Lower leg skin (tissue), 4 donors: ENCODE results near the gene OLFML1. TPM values are rescaled to one million over a fixed set of nuclear protein-coding genes. Genes with fewer than 3 reads are reported as not detected.

Experiments used
- DNase-seq, 2 donors: peaks; one replicate each; pipeline ENCODE4 v3.0.0-alpha.2; 2019; ENCODE audit warnings: low spot score in 2 of 2
- H3K4me3 ChIP-seq: fragments of 200-600 bp; sonication (generic); 2 replicates; pipeline ENCODE4 v1.5.1; 2017; ENCODE audit warnings: mild to moderate bottlenecking, low read depth; ENCODE audit not compliant: poor library complexity, severe bottlenecking
- POLR2A ChIP-seq, 2 donors: fragments of 450-650 bp; IDR thresholded peaks; one replicate each; pipeline ENCODE4 v1.6.1; 2016 to 2017; ENCODE audit warnings: antibody characterized with exemption in 2 of 2, mild to moderate bottlenecking in 1 of 2, moderate library complexity in 1 of 2
- WGBS, 2 donors: methylation state at CpG; one replicate each; pipeline ENCODE4 v1.1.5; 2018; 5-methylcytosine and 5-hydroxymethylcytosine counted together
- intact Hi-C: fragments of 100-400 bp; cut with DNase I; formaldehyde crosslinking; loops from one replicate; pipeline ENCODE4 v1.15.0; 2023; ENCODE audit warnings: low total_unique reads
- total RNA-seq, 4 donors: library from RNA; depleted of rRNA; stranded (reverse); fragments of >200 nt; gene quantifications; one replicate each; pipeline ENCODE4 v1.1.0, GENCODE V29; 2016
- TF ChIP-seq, protein P1 (sequence below), 3 donors: fragments of 450-650 bp; IDR thresholded peaks; one replicate each; pipeline ENCODE4 v1.5.1; 2016; ENCODE audit warnings: antibody characterized with exemption in 3 of 3, mild to moderate bottlenecking in 3 of 3, moderate library complexity in 2 of 3

OLFML1 gene
- total RNA-seq, 4 donors from 2014 or later = 1.4 to 4.0 (median 2.7) TPM

DNA sequence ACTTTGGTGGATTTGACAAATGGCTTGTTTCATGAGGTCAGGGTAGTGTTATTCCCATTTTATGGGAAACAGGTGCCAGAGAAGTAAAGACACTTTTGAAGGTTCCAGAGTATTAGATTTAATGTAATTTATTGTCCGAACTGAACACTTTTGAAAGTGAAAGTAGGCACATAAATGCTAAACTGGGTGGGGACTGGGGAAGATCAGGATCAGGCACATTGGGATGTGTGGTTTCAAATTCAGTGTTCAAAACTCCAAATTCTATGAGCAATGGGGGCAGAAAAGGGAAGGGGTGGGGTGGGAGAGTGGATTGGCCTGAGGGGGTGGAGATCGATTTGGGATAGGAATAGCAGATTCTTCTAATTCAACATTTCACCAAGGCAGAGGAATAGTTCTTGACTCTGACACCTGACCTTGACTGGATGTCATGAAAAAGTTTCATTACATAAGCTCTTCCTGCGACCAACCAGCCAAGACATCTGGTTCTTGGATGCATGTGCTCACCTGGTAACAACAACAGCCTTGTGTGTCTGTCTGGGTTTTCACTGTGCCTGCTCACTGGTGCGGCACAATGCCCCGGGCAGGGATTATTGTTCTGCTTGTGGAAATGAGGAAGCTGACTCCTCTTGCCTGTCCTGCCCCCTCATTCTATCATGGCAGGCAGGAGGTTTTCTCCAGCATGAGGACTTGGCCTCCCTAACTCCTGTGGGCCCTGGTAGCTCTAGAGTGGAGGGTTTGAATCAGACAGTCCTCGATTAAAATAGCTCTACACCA lies 39.3 kb downstream of the OLFML1 start:
- intact Hi-C loops = no loop called here
- no peak overlapping the region for H3K4me3 ChIP-seq
- TF ChIP-seq POLR2A (IDR thresholded peaks at IDR 0.05) = no peak
- TF ChIP-seq, protein P1, sequence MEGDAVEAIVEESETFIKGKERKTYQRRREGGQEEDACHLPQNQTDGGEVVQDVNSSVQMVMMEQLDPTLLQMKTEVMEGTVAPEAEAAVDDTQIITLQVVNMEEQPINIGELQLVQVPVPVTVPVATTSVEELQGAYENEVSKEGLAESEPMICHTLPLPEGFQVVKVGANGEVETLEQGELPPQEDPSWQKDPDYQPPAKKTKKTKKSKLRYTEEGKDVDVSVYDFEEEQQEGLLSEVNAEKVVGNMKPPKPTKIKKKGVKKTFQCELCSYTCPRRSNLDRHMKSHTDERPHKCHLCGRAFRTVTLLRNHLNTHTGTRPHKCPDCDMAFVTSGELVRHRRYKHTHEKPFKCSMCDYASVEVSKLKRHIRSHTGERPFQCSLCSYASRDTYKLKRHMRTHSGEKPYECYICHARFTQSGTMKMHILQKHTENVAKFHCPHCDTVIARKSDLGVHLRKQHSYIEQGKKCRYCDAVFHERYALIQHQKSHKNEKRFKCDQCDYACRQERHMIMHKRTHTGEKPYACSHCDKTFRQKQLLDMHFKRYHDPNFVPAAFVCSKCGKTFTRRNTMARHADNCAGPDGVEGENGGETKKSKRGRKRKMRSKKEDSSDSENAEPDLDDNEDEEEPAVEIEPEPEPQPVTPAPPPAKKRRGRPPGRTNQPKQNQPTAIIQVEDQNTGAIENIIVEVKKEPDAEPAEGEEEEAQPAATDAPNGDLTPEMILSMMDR (IDR thresholded peaks at IDR 0.05) = no peak
- WGBS, 2 donors = 43 to 55% methylated on average over 6 of the region's 6 CpGs
- peak; percentile 17 to 71 for DNase-seq

GRCh38 chr11:7525424-7525823 lies 40.1 kb downstream of the OLFML1 start:
- no peak for DNase-seq
- intact Hi-C loops = no loop called here
- TF ChIP-seq, protein P1 (IDR thresholded peaks at IDR 0.05) = no peak
- no peak for TF ChIP-seq POLR2A (IDR thresholded peaks at IDR 0.05)
- 90 to 100% methylated on average over 4 of the region's 4 CpGs for WGBS, 2 donors
- no peak overlapping the region for H3K4me3 ChIP-seq

DNA sequence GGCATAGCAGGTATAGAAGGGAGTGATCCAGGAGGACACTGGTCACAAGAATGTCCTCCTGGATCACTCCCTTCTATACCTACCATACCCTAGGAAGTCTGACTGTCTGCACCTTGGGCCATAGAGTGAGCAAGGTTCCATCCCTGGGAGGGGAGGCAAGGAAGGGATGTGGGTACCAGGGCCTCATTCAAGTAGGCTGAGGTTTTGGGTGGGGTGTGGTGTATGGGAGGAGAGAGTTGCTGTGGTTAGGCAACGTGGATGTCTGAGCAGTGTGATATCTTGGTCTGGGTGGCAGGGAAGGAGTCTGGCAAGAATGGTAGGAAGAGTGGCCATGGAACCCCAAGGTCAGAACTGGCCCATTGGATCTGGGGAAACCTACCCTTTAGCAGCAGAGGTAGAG lies 41.7 kb downstream of the OLFML1 start:
- TF ChIP-seq, protein P1 (IDR thresholded peaks at IDR 0.05) = no peak
- no peak for TF ChIP-seq POLR2A (IDR thresholded peaks at IDR 0.05)
- 48 to 63% methylated on average over 1 of the region's 1 CpG for WGBS, 2 donors
- intact Hi-C loops = no loop called here
- no peak overlapping the region for H3K4me3 ChIP-seq
- no peak for DNase-seq

- intact Hi-C loops = no loop called here
- no peak overlapping the region for H3K4me3 ChIP-seq
- 84 to 88% methylated on average over 4 of the region's 4 CpGs for WGBS, 2 donors
- TF ChIP-seq POLR2A (IDR thresholded peaks at IDR 0.05) = no peak
- TF ChIP-seq, protein P1 (IDR thresholded peaks at IDR 0.05) = no peak
- no peak for DNase-seq
Measured at GRCh38 chr11:7528514-7529049, 43.3 kb downstream of the OLFML1 start.

DNA sequence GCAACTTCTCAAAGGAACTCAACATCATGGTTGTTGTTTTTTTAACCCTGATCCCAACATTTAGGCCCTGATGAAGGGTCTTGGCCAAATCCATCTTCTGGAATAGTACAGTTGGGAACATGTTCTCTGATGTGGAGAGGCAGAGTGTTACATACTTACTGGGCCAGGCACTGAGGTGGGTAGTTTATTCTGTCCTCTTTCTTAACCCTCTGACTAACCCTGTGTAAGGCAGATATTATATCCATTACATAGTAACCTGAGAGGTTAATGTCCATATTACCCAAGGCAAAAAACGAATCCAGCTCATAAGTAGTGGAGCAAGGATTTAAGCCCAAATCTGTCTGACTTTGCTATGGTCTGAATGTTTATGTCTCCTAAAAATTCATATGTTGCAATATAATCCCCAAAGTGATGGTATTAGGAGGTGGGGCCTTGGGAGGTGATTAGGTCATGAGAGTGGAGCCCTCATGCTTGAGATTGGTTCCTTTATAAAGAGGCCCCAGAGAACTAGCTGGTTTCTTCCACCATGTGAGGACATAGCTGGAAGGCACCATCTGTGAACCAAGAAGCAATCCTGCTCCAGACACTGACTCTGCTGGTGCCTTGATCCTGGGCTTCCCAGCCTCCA lies 44.8 kb downstream of the OLFML1 start:
- intact Hi-C loops = no loop called here
- DNase-seq = peak in 1 of 2 donors; percentile 20
- no peak overlapping the region for H3K4me3 ChIP-seq
- 73 to 96% methylated on average over 1 of the region's 1 CpG for WGBS, 2 donors
- no peak for TF ChIP-seq POLR2A (IDR thresholded peaks at IDR 0.05)
- TF ChIP-seq, protein P1 (IDR thresholded peaks at IDR 0.05) = no peak
